Gastrocnemius medialis (tissue), 4 donors: ENCODE measurements around the gene TECPR2. TPM values are rescaled to one million over a fixed set of nuclear protein-coding genes. Genes with fewer than 3 reads are reported as not detected.

Experiments
- ATAC-seq, 2 donors: fragments of 150-250 bp; one replicate each; pipeline ENCODE4 v1.9.1; 2016
- DNase-seq, 2 donors: peaks; one replicate each; pipeline ENCODE4 v3.0.0-alpha.2; 2019
- H3K27ac ChIP-seq, 4 donors: fragments of 200-600 bp; sonication (generic); 1 replicate in 1 of 4; 2 replicates in 3 of 4; pipeline ENCODE4 v1.5.1; 2016 to 2018; ENCODE audit warnings: mild to moderate bottlenecking in 2 of 4, moderate library complexity in 1 of 4
- H3K27me3 ChIP-seq, 3 donors: fragments of 200-600 bp; sonication (generic) in 2 of 3; 1 replicate in 1 of 3; 2 replicates in 2 of 3; pipeline versions ENCODE4 v1.5.1 to v1.6.0; 2016 to 2019; ENCODE audit warnings: mild to moderate bottlenecking in 1 of 3, moderate library complexity in 1 of 3
- H3K36me3 ChIP-seq, 2 donors: fragments of 200-600 bp; sonication (generic) in 1 of 2; one replicate each; pipeline ENCODE4 v1.5.1; 2017 to 2018
- H3K4me1 ChIP-seq, 2 donors: fragments of 200-600 bp; sonication (generic) in 1 of 2; one replicate each; pipeline ENCODE4 v1.5.1; 2016 to 2017; ENCODE audit warnings: mild to moderate bottlenecking in 2 of 2
- H3K4me3 ChIP-seq, 4 donors: fragments of 200-600 bp; sonication (generic) in 3 of 4; 1 replicate in 1 of 4; 2 replicates in 3 of 4; pipeline ENCODE4 v1.5.1; 2016 to 2019; ENCODE audit warnings: mild to moderate bottlenecking in 2 of 4
- H3K9me3 ChIP-seq, 3 donors: fragments of 200-600 bp; sonication (generic) in 2 of 3; 1 replicate in 1 of 3; 2 replicates in 2 of 3; pipeline ENCODE4 v1.5.1; 2016 to 2019
- POLR2A ChIP-seq, 2 donors: fragments of 450-650 bp; IDR thresholded peaks; one replicate each; pipeline ENCODE4 v1.6.1; 2017; ENCODE audit warnings: antibody characterized with exemption in 2 of 2, mild to moderate bottlenecking in 2 of 2, moderate library complexity in 2 of 2
- in situ Hi-C, 4 donors: fragments of 200-750 bp; cut with MboI; loops; one replicate each; pipeline versions ENCODE4 v1.15.0 to v1.8.0; 2017; ENCODE audit warnings: low sequenced_read_pairs in 4 of 4
- intact Hi-C: fragments of 100-400 bp; cut with DNase I; formaldehyde crosslinking; loops from one replicate; pipeline ENCODE4 v1.15.1; 2023; ENCODE audit warnings: low total_unique reads
- total RNA-seq, 4 donors: library from RNA; depleted of rRNA; stranded (reverse); fragments of >200 nt; gene quantifications; one replicate each; pipeline versions ENCODE4 v1.1.0 to v1.2.3, GENCODE V29; 2016
- TF ChIP-seq, protein P1 (sequence below), 5 experiments: fragments of 450-650 bp in 3 of 5; fragments of 200-600 bp in 2 of 5; sonication (generic) in 2 of 5; IDR thresholded peaks in 4 of 5; conservative IDR thresholded peaks in 1 of 5; 1 replicate in 4 of 5; 2 replicates in 1 of 5; pipeline ENCODE4 v1.5.1; 2016 to 2019; ENCODE audit warnings: antibody characterized with exemption in 5 of 5, mild to moderate bottlenecking in 3 of 5, moderate library complexity in 3 of 5

The TECPR2 gene
- total RNA-seq, 4 donors from 2014 or later: 10.0 to 45.0 (median 20.2) TPM

DNA sequence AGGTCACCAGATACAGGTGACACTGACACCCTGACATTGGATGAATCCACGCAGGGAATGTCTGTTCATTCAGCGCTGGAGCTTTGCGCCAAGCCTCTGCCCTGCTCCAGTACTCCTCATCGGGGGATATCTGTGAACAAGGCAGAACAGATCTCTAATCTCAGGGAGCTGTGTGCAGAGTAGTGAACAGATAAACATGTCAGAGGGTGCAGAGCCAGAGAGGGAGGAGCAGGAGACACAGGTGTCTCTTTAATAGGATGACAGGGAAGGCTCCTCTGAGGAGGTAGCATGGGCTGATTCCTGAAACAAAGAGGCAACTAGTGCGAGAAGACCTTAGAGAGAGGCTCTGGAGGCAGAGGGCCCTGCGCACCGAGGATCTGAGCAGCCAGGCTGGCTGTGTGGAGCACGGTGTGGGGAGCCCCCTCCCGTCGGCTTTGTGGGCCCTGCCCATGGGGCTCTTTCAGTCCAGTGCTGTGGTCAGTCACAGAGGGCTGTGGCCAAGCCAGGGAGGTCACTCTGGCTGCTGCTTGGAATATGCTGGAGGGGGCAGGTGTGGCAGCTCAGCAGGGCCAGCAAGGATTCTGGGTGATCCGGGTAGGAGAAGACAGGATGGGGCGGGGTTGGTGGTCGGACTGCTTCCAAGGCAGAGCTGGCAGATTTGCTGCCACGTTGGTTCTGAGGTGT lies 55.6 kb downstream of the TECPR2 start:
- no peak for ATAC-seq
- Histone ChIP-seq H3K4me1 (peaks cover 0 to 16% of the 10 kb centered on the region in 2 donors), H3K36me3 (peaks cover 0 to 11% of the 10 kb centered on the region in 2 donors), H3K27me3 (no peaks in the 10 kb centered on the region), H3K4me3 (no peak overlapping the region), H3K9me3 (no peaks in the 10 kb centered on the region), H3K27ac (no peak overlapping the region)
- no peak for DNase-seq
- in situ Hi-C loops: no loop called here
- intact Hi-C loops: no loop called here
- TF ChIP-seq POLR2A (IDR thresholded peaks at IDR 0.05): no peak
- TF ChIP-seq, protein P1, sequence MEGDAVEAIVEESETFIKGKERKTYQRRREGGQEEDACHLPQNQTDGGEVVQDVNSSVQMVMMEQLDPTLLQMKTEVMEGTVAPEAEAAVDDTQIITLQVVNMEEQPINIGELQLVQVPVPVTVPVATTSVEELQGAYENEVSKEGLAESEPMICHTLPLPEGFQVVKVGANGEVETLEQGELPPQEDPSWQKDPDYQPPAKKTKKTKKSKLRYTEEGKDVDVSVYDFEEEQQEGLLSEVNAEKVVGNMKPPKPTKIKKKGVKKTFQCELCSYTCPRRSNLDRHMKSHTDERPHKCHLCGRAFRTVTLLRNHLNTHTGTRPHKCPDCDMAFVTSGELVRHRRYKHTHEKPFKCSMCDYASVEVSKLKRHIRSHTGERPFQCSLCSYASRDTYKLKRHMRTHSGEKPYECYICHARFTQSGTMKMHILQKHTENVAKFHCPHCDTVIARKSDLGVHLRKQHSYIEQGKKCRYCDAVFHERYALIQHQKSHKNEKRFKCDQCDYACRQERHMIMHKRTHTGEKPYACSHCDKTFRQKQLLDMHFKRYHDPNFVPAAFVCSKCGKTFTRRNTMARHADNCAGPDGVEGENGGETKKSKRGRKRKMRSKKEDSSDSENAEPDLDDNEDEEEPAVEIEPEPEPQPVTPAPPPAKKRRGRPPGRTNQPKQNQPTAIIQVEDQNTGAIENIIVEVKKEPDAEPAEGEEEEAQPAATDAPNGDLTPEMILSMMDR (IDR thresholded peaks at IDR 0.05 in 4 of 5, conservative IDR thresholded peaks at IDR 0.05 in 1 of 5): no peak

DNA sequence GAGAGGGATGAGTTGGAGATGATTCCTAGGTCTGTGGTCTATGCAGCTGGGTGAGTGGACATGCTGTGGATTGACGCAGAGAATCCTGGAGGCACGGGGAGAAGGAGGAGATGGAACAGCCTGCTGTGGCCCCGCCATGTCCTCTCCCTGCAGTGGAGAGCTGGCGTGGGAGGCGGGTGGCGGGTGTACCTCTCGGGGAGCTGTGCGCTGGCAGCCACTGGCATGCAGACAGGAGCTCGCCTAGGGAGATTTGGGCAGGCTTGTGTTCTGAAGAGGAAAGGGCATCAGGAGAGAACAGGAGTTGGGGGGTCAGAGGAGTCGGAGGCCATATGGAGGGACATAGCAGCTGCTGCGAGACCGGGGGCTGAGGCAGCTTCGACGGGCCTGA lies 56.1 kb downstream of the TECPR2 start:
- intact Hi-C loops: no loop called here

DNA sequence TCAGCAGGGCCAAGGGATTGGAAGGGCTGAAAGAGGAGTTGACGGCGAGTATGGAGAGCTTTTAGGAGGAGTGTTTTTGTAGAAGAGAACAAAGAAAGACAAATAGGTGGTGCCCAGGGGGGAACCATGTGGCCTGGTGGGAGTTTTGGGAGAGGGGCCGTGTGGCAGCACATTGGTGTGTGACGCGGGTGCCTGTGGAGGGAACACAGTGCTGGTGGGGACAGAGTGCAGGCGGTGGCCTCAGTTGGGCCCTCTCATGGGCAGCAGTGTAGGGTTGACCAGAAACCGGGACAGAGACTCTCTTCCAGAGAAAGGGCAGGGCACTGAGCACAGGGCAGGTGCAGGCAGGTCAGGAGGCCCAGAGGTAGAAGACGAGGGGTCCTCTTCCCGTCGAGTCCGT lies 56.5 kb downstream of the TECPR2 start:
- DNase-seq (no peak), ATAC-seq (no peak)
- intact Hi-C loops: no loop called here
- Histone ChIP-seq H3K36me3 (peaks cover 0 to 11% of the 10 kb centered on the region in 2 donors), H3K4me3 (no peak overlapping the region), H3K9me3 (no peaks in the 10 kb centered on the region), H3K27me3 (no peaks in the 10 kb centered on the region), H3K27ac (no peak overlapping the region), H3K4me1 (peaks cover 0 to 16% of the 10 kb centered on the region in 2 donors)
- TF ChIP-seq, protein P1 (IDR thresholded peaks at IDR 0.05 in 4 of 5, conservative IDR thresholded peaks at IDR 0.05 in 1 of 5): no peak
- TF ChIP-seq POLR2A (IDR thresholded peaks at IDR 0.05): no peak
- in situ Hi-C loops: no loop called here

More for the DNA sequence above, 56.1 kb downstream of the TECPR2 start:
- DNase-seq (no peak), ATAC-seq (no peak)
- Histone ChIP-seq H3K4me3 (no peak overlapping the region), H3K27me3 (no peaks in the 10 kb centered on the region), H3K36me3 (peaks cover 0 to 11% of the 10 kb centered on the region in 2 donors), H3K27ac (no peak overlapping the region), H3K4me1 (peaks cover 0 to 16% of the 10 kb centered on the region in 2 donors), H3K9me3 (no peaks in the 10 kb centered on the region)
- TF ChIP-seq POLR2A (IDR thresholded peaks at IDR 0.05): no peak
- TF ChIP-seq, protein P1 (IDR thresholded peaks at IDR 0.05 in 4 of 5, conservative IDR thresholded peaks at IDR 0.05 in 1 of 5): no peak
- in situ Hi-C loops: no loop called here

DNA sequence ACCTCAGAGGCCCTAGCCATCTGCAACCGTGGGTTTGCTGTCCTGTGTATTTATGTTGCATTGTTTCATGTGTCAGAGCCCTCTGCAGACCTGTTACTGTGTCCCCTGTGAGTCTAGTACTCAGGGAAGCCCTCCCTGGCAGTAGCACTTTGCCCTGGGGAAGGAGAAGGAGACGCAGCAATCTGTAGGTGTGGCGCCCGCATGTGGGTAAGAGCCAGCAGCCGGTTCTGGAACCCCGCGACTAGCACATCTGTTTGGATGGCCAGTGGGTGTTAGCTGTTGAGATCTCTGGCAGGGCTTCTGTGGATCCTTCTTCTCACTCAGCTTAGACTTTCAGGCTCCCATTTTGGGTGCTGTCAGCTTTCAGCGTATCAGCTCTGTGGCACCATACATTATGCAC lies 57.0 kb downstream of the TECPR2 start:
- no peak for TF ChIP-seq POLR2A (IDR thresholded peaks at IDR 0.05)
- TF ChIP-seq, protein P1 (IDR thresholded peaks at IDR 0.05 in 4 of 5, conservative IDR thresholded peaks at IDR 0.05 in 1 of 5): no peak
- Histone ChIP-seq H3K4me3 (no peak overlapping the region), H3K27me3 (no peaks in the 10 kb centered on the region), H3K27ac (no peak overlapping the region), H3K9me3 (no peaks in the 10 kb centered on the region), H3K36me3 (peaks cover 0 to 8% of the 10 kb centered on the region in 2 donors), H3K4me1 (peaks cover 0 to 16% of the 10 kb centered on the region in 2 donors)
- DNase-seq (no peak), ATAC-seq (no peak)
- in situ Hi-C loops: no loop called here
- intact Hi-C loops: no loop called here
